EH (cell line): ENCODE results near the gene HGFAC.
"Not testable (repeated sequence)": the region's sequence is repeated elsewhere in the genome, so short reads cannot be mapped to it uniquely, and the experiment has no call there.

Experiments
- DNase-seq: peaks from one replicate; pipeline ENCODE4 v3.0.0-alpha.2; 2015; ENCODE audit warnings: low read depth

Gene HGFAC

DNA sequence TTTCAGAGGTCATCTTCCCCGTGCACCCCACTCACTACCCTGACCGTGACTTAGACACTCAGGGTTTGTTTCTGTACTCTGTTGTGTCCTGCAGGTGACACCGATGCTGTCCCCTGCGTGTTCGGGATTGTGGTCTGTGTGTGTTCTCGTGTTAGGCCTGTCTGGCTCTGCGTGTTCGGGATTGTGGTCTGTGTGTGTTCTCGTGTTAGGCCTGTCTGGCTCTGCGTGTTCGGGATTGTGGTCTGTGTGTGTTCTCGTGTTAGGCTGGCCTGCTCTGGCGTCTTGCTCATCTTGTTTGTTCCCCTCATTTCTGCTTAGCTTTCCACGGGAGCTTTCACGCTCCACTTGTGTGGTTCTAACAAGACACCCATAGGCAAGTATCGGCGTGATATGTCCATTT, 30.6 kb upstream of the HGFAC start:
- DNase-seq: not testable (repeated sequence)

DNA sequence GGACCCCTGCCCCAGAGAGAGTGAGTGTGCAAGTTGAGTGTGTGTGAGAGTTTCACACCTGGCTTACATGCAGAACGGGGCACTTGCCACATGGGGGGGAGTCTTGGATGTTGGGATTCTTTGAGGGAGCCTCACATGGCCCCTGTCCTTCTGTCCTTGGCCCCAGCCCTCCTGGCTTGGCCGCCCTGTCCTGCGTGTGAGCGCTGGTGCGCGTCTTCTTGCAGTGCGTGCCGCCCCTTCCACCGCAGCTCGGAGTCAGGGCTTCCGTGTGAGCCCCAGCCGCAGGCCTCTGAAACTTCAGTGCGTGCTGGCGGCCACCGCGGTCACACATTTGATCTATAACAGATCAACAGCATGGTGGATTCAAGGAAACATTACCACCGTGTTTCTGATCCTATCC, 30.1 kb upstream of the HGFAC start:
- DNase-seq: no peak

DNA sequence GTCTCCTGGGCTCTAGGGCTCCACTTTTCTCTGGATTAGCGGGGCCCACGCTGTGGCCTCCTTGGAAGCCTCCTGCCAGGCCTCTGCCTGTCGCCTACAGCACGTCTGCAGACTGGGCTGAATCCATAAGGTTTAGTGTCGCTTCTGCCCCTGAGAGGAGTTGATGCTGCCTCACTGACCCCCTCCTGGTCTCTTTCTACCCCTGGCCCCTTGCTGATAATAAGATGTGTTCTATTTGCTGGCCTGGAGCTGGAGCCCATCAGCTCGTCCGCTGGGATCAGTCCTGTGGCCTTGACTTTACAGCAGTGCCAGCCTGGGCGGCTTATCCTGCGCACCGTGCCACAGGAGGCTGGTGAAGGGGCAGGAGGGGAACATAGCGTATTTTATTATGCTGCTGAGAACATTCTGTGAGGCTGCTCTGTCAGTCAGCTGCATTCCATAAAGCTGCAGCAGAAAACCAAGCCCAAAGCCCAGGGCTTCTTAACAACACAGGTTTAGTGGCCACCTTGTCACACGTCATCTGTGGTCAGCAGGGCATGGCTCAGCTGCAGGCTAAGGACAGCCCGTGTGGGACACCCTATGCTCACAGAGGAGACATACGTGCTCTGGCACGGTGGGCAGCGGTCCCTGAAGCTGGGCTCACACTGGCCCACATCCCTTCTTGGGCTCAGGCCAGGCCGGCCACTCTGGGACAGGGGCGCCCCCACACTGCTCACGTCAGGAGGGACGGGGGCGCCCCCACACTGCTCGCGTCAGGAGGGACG, 29.3 kb upstream of the HGFAC start:
- DNase-seq: no peak

DNA sequence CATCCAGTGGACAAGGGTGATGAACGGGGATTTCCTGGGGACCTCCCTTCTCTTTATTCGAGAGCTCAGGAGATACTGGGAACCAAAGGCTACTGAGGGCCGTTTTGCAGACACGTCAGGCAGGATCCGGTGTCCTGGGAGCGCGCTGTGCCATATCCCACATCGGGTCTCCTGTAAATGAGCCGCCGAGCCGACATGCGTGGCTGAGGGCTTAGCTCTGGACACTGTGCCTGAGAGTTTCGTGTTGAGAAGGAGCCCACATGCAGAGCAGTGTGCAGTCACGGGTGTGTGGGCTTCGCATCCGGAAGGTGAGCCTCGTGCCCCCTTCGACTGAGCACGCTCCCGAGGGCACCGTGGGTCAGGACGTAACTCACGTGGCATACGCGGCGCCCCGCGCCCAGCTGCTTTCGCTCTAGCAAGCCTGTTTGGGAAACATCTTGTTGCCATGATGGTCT, 28.5 kb upstream of the HGFAC start:
- DNase-seq: no peak

DNA sequence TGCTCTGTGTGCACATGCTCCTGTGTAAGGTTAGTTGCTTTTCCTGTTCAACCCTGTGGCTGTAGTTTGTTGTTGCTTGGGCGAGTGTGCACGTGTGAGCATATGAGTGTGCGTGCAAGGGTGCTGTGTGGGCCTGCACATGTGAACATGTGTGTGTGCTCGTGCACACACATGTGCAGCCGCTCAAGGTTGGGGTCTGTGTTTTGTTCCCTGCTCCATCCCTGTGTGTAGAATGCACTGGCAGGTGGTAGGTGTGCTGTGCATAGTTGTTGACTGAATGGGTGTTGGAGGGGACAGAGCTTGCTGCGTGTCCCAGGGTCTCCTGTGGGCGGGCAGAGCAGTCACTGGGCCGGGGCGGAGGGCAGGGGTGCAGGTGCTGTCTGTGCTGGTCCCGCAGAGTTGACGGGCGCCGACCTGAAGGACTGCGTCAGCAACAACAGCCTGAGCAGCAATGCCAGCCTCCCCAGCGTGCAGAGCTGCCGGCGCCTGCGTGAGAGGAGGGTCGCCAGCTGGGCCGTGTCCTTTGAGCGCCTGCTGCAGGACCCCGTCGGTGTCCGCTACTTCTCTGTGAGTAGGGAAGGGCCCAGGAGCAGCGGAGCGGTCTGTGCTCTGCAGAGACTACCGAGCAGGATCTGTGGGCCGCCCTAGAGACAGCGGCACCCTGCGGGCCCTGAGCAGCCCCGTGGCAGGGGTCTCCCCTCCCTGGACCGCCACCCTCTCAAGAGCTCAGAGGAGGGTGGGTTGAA, 27.9 kb upstream of the HGFAC start:
- DNase-seq: no peak

DNA sequence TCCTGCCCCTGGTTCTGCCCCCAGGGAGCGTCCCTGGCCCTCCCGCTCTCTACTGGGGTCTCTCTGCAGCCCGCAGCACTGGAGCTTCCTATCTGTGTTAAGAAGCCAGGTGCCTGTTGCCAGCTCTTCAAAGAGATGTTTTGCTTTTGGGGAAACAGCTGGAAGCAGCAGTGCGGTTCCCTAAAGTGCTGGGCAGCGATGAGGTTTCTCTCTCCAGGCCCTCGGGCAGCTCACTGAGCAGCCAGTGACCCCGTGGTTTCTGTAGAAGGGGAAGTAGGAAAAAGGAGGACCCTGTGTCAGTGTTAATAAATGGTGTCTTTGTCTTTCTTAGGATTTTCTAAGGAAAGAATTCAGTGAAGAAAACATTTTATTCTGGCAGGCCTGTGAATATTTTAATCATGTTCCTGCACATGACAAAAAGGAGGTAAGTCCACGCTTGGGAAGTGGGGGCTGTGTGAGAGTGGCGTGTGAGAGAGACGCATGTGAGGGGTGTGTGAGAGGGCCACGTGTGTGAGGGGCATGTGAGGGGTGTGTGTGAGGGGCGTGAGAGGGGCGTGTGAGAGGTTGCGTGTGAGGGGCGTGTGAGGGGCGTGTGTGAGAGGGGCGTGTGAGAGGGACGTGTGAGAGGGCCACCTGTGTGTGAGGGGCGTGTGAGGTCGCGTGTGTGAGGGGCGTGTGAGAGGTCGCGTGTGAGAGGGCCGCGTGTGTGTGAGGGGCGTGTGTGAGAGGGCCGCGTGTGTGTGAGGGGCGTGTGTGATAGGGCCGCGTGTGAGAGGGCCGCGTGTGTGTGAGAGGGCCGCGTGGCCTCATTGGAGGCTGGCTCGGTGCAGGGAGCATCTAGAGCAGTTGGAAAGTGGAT, 27.1 kb upstream of the HGFAC start:
- DNase-seq: no peak

DNA sequence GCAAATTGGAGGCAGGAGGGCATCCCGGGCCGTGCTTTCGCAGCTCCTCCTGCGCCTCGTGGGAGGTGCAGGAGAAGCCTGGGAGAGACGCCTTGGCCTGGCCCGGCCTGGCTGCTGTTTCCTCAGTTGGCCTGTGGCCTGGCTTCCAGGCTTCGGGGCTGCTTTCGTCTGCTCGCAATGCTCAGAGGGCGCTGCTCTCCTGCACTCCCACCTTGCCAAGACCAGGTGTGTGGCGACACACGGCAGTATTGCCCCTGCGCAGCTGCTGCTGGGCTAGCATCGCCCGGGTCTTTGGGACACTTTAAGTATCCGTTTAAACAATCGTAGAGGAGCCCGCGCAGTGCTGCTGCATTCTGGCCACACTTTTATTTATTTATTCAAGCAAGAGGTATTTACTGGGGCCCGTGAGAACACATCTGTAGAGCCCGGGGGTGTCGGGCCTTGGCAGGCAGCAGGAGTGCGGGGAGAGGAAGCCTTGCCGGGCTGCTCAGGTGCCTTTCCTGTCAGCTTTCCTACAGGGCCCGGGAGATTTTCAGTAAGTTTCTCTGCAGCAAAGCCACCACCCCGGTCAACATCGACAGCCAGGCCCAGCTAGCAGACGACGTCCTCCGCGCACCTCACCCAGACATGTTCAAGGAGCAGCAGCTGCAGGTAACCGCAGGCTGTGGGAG, 26.2 kb upstream of the HGFAC start:
- no peak for DNase-seq

- no peak for DNase-seq
These were observed 25.5 kb upstream of the HGFAC start for GRCh38 chr4:3416270-3416669.

- no peak for DNase-seq
These were observed 24.9 kb upstream of the HGFAC start for GRCh38 chr4:3416821-3417221.

- no peak for DNase-seq
These were observed 24.3 kb upstream of the HGFAC start for GRCh38 chr4:3417448-3417847.

DNA sequence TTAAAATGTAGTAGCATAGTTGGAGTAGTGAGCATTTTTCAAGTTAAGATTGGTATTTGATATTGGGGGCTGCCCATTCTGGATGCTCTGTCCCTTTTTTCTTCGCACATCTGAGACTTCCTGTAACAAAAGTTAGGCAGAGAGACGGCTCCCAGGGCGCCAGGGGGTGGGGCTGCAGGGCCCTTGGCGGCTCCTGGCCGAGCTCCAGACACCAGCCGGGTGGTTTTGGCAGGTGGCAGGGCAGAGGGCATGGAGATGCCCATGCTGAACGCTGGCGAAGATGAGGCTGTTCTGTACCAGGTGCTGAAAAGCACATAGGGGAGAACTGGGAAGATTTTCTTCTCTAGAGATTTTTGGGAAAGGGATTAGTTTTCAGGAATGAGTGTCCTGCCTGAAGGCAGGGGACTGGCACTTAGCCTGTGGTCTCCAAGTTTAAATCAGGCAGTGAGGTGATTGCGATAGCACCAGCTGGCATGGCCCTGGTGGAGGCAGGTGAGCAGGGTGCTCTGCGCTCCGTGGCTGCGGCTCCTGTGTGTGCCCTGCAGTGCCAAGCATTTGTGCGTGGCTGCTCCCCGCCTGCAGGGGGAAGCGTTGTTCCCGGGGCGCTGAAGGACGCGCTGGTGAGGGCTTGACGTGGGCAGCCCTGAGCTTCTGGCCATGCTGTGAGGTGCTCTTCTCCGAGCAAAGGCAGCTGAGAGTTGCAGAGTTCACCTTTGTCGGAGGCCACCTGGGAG, 23.6 kb upstream of the HGFAC start:
- no peak for DNase-seq

DNA sequence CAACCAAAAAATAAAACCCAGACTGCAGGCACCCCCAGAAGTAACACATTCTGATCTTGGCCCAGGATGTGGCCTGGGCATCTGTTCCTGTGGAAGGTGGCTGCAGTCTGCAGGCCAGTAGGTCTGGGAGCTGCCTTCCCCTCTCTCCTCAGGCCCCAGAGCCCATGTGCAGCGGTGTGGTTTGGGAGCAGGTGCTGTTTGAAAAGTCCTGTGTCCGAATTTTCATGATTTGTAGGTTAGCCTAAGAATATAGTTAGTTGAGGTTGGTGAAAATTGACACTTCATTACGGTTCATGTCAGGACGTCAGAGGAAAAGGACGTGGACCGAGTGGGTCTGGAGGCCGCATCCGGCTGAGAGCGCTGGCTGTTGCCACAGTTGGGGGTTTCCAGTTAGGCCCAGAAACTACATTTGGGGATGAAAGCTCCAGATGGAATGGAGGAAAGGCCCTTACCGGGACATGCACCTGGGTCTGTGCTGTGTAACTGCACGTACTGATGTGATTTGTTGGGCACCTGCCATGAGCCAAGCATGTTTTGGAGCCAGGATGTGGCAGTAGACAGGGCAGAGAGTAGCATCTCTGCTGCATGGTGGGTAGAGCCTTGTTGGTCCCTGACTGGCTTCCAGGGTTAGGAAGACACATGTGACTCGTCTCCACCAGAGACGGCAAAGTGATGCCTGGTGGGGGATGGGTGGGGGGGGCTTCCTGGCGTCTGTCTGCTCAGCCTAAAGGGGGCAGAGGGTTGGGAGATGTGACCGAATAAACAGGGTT, 21.7 kb upstream of the HGFAC start:
- DNase-seq: no peak

DNA sequence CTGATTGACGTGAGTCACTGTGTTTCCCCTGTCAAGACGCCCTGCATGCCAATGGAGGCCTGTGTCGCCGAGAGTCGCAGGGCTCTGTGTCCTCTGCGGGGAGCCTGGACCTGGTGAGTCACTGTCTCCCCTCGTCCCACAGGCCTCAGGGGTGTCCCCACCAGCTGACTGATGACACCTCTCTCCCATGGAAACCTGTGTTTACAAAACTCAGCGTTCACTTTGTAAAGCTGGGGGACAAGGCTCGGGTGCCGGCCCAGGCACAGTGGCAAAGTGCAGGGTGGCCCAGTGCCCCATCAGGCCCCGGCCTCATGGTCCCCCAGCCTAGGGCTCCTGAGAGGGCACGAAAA, 21.2 kb upstream of the HGFAC start:
- no peak for DNase-seq

- no peak for DNase-seq
These were observed 20.8 kb upstream of the HGFAC start for GRCh38 chr4:3420956-3421355.

DNA sequence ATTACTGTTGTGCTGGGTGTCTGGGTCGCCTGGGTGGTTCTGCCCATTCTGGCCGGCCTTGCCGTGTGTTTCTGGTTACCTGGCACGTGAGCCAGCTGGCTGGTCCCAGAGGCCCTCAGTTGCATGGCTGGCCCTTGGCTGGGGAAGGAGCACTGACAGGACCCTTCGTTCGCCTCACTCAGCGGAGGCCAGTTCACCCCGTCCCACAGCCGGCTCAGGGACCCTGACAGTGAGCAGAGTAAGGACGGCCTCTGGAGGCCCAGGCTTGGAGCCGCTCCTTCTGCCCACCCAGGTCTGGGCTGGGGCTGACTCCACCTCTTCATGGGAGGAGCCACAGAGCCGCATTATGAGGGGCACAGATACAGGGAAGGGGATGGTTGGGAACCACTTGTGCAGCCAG, 20.3 kb upstream of the HGFAC start:
- DNase-seq: no peak

DNA sequence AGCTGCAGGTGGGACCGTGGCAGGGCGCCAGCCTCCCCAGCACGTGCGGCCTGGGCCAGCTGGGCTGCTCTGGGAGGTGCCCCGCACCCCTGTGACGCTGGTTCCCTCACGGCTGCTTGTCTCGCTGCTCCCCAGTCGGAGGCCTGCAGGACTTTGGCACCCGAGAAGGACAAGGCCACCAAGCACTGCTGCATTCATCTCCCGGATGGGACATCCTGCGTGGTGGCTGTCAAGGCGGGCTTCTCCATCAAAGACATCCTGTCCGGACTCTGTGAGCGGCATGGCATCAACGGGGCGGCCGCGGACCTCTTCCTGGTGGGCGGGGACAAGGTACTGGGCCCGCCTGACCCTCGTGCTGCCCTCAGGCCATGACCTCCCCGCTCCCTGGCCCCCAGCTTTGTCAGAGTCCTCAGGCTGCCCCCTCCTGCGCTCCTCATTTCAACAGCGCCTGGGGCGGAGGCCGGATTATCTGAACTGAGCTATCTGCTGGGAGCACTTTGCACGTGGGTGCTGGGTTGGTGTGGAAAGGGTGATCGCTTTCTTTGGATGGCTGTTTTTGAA, 19.4 kb upstream of the HGFAC start:
- no peak for DNase-seq

- no peak for DNase-seq
These were observed 18.9 kb upstream of the HGFAC start for GRCh38 chr4:3422808-3423297.

DNA sequence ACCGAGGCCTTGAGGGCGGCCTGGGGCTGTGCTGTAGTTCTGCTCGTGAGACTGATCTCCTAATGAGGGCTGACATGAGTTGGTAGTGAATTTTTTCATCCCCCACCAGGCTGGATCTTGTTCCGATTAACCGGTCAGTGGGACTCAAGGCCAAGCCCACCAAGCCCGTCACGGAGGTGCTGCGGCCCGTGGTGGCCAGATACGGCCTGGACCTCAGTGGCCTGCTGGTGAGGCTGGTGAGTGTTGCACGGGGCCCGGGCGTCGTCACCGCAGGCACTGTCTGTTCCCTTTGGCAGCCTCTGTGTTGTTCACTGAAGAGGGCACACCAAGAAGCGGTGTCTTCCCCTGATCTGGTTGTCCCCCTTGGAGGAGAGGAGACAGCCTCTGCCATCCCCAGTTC, 18.4 kb upstream of the HGFAC start:
- DNase-seq: no peak

- no peak for DNase-seq
These were observed 17.8 kb upstream of the HGFAC start for GRCh38 chr4:3423952-3424351.

DNA sequence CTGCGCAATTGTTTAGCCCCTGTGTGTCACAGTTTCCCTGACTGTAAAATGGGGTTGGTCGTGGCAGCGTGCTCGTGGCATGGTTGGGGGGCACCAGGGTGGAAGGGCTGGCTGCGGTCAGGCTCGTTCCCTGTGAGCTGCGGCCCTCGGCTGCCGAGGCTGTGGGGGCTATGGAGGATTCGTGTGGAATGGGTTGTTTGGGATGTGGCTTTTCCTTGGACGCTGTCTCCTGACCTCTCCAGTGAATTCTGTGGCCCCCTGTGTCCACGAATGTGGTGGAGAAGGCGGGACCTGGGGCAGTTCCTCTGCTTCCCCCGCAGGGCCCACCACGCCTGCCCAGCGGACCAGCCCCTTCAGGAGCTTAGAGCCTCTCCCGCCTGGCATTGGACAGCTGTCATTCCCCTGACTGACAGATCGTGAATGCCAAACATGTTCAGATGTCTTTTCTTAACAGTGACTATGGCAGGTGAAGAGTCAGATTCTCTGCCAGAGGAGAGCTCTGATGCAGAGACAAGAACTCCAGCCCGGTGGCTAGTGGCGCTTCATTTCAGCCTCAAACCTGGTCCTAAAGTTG, 17.2 kb upstream of the HGFAC start:
- DNase-seq: no peak
